Natural killer cell (primary cell): ENCODE results near the gene RPL23. TPM values are rescaled to one million over a fixed set of nuclear protein-coding genes. Genes with fewer than 3 reads are reported as not detected.

ENCODE experiments used
- ATAC-seq, 3 donors: fragments of 150-1000 bp in 2 of 3; fragments of 200-7000 bp in 1 of 3; cut with Tn5 transposase; 1 replicate in 1 of 3; 2 replicates in 2 of 3; pipeline ENCODE4 v1.10.0; 2021; ENCODE audit warnings: mild to moderate bottlenecking in 2 of 3, moderate library complexity in 2 of 3
- DNase-seq, 2 donors: peaks; one replicate each; pipeline versions ENCODE4 v3.0.0 to v3.0.0-alpha.2; 2013 to 2021; ENCODE audit warnings: mixed read lengths in 1 of 2
- H3K27ac ChIP-seq: one replicate; pipeline ENCODE4 v1.5.1; 2013; ENCODE audit warnings: mild to moderate bottlenecking, low read length
- H3K27me3 ChIP-seq: one replicate; pipeline ENCODE4 v1.6.1; 2013; ENCODE audit warnings: low read length; ENCODE audit not compliant: control insufficient read depth, insufficient read depth
- H3K36me3 ChIP-seq: one replicate; pipeline ENCODE4 v1.6.1; 2013; ENCODE audit warnings: low read length; ENCODE audit not compliant: control insufficient read depth, insufficient read depth
- H3K4me1 ChIP-seq: one replicate; pipeline ENCODE4 v1.6.1; 2013; ENCODE audit warnings: low read length; ENCODE audit not compliant: control insufficient read depth, insufficient read depth
- H3K4me3 ChIP-seq: one replicate; pipeline ENCODE4 v1.5.1; 2013; ENCODE audit warnings: low read length
- H3K9me3 ChIP-seq: one replicate; pipeline ENCODE4 v1.6.1; 2013; ENCODE audit warnings: low read length; ENCODE audit not compliant: control insufficient read depth, insufficient read depth
- H3K27ac Mint-ChIP-seq, 2 donors: one replicate each; pipeline ENCODE4 v1.8.0; 2022; ENCODE audit warnings: mild to moderate bottlenecking in 2 of 2, mixed read lengths in 2 of 2, moderate library complexity in 1 of 2
- H3K27me3 Mint-ChIP-seq, 2 donors: one replicate each; pipeline ENCODE4 v1.8.0; 2022; ENCODE audit warnings: low read depth in 2 of 2, mixed read lengths in 2 of 2
- H3K36me3 Mint-ChIP-seq: one replicate; pipeline ENCODE4 v1.8.0; 2022; ENCODE audit warnings: mixed read lengths
- H3K4me1 Mint-ChIP-seq, 2 donors: one replicate each; pipeline ENCODE4 v1.8.0; 2022; ENCODE audit warnings: mixed read lengths in 2 of 2
- H3K4me3 Mint-ChIP-seq: one replicate; pipeline ENCODE4 v1.8.0; 2022; ENCODE audit warnings: mild to moderate bottlenecking, moderate library complexity, mixed read lengths
- H3K9me3 Mint-ChIP-seq, 2 donors: one replicate each; pipeline ENCODE4 v1.8.0; 2022; ENCODE audit warnings: mixed read lengths in 2 of 2
- WGBS: methylation state at CpG from one replicate; pipeline ENCODE4 v1.1.7; 2013; ENCODE audit warnings: missing lambda C conversion rate; ENCODE audit not compliant: insufficient coverage; 5-methylcytosine and 5-hydroxymethylcytosine counted together
- intact Hi-C: fragments of 100-400 bp; cut with micrococcal nuclease; formaldehyde crosslinking; loops from one replicate; pipeline ENCODE4 v1.14.2; 2022
- total RNA-seq, 4 donors: library from RNA; stranded (reverse); fragments of 120-200 nt in 1 of 4; gene quantifications; one replicate each; pipeline versions ENCODE4 v1.2.3 to v1.2.4, GENCODE V29; 2013 to 2022
- TF ChIP-seq, protein P1 (sequence below): fragments of 200-600 bp; IDR thresholded peaks from one replicate; pipeline ENCODE4 v1.8.0; 2022; ENCODE audit warnings: antibody characterized with exemption

RPL23 gene
- total RNA-seq, 3 donors from 2014 or later (not counting 1 experiment from before 2014, with no cell fraction given), result 752 to 934 (median 923) TPM

DNA sequence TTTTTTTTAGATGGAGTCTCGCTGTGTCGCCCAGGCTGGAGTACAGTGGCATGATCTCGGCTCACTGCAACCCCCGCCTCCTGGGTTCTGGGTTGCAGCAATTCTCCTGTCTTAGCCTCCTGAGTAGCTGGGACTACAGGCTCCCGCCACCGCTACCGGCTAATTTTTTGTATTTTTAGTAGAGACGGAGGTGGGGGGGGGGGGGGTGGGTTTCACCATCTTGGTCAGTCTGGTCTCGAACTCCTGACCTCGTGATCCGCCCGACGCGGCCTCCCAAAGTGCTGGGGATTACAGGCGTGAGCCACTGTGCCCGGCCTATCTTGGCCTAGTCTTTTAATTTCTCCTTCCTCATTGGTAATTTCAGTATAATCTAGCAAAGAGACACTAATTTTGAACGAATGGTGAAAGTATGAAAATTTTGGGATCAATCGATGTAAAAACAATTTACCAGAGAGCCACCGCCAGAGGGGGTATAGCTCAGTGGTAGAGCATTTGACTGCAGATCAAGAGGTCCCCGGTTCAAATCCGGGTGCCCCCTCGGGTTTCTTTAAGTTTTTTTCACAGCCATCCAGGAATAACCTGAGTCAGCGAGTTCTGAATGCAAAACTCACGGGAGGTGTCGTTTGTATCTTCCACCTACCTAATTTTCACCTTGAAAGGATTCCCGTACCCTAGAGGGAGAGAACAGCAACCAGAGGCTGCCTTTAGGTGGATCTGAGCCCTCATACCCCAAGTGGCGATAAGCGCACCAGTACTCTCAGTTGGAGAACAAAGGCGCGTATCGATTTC is 13.9 kb upstream of the RPL23 start:
- TF ChIP-seq, protein P1, sequence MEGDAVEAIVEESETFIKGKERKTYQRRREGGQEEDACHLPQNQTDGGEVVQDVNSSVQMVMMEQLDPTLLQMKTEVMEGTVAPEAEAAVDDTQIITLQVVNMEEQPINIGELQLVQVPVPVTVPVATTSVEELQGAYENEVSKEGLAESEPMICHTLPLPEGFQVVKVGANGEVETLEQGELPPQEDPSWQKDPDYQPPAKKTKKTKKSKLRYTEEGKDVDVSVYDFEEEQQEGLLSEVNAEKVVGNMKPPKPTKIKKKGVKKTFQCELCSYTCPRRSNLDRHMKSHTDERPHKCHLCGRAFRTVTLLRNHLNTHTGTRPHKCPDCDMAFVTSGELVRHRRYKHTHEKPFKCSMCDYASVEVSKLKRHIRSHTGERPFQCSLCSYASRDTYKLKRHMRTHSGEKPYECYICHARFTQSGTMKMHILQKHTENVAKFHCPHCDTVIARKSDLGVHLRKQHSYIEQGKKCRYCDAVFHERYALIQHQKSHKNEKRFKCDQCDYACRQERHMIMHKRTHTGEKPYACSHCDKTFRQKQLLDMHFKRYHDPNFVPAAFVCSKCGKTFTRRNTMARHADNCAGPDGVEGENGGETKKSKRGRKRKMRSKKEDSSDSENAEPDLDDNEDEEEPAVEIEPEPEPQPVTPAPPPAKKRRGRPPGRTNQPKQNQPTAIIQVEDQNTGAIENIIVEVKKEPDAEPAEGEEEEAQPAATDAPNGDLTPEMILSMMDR, result no peak
- ATAC-seq (no peak), DNase-seq (peak in 1 of 2 donors; percentile 76)
- peak overlapping the region; percentile 100 for H3K4me3 ChIP-seq
- WGBS, result 62% methylated on average over 26 of the region's 31 CpGs
- no peaks in the 10 kb centered on the region for H3K9me3 ChIP-seq
- no peaks in the 10 kb centered on the region for H3K27me3 Mint-ChIP-seq
- H3K27me3 ChIP-seq, result no peaks in the 10 kb centered on the region
- no peaks in the 10 kb centered on the region for H3K9me3 Mint-ChIP-seq
- no peaks in the 10 kb centered on the region for H3K36me3 Mint-ChIP-seq
- H3K27ac ChIP-seq, result peak overlapping the region; percentile 88
- peaks cover 28 to 43% of the 10 kb centered on the region in 2 donors for H3K4me1 Mint-ChIP-seq
- intact Hi-C loops, result loop anchor here (10.0 kb wide), 1 partner anchor 227 kb away; no protein-coding TSS in a partner anchor
- H3K4me1 ChIP-seq, result peaks cover 32% of the 10 kb centered on the region
- no peaks in the 10 kb centered on the region for H3K36me3 ChIP-seq
- peak overlapping the region; percentile 100 for H3K4me3 Mint-ChIP-seq
- peak overlapping the region; percentile 96 to 98 for H3K27ac Mint-ChIP-seq

DNA sequence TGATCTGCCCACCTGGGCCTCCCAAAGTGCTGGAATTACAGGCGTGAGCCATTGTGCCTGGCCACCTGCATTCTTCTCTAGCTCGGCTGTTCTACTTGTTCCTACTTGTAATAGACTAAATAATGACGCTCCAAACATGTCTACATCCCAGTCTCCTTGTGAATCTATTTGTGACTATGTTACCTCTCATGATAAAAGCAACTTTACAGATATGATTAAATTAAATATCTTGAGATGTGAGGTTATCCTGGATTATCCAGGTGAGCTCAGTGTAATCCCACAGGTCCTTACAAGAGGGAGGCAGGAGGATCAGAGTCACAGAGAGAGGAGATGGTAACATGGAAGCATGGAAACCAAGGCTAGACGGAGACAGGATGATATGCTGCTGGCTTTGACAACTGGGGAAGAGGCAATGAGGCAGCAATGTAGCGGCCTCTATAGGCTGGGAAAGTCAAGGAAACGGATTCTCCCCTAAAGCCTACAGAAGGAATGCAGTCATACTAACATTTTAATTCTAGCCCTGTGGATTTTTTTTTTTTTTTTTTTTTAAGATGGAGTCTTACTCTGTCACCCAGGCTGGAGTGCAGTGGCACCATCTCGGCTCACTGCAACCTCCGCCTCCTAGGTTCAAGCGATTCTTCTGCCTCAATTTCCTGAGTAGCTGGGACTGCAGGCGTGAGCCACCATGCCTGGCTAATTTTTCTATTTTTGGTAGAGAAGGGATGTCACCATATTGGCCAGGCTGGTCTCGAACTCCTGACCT is 11.3 kb upstream of the RPL23 start:
- no peaks in the 10 kb centered on the region for H3K9me3 Mint-ChIP-seq
- TF ChIP-seq, protein P1, result no peak
- no peaks in the 10 kb centered on the region for H3K27me3 Mint-ChIP-seq
- Histone ChIP-seq H3K4me3 (no peak overlapping the region), H3K27ac (no peak overlapping the region), H3K9me3 (no peaks in the 10 kb centered on the region), H3K27me3 (no peaks in the 10 kb centered on the region), H3K36me3 (no peaks in the 10 kb centered on the region), H3K4me1 (peaks cover 18% of the 10 kb centered on the region)
- no peak overlapping the region for H3K27ac Mint-ChIP-seq
- H3K36me3 Mint-ChIP-seq, result no peaks in the 10 kb centered on the region
- H3K4me3 Mint-ChIP-seq, result no peak overlapping the region
- WGBS, result 79% methylated on average over 10 of the region's 11 CpGs
- H3K4me1 Mint-ChIP-seq, result peaks cover 15 to 23% of the 10 kb centered on the region in 2 donors
- intact Hi-C loops, result loop anchor here (10.0 kb wide), 1 partner anchor 230 kb away; no protein-coding TSS in a partner anchor
- DNase-seq (no peak), ATAC-seq (no peak)

DNA sequence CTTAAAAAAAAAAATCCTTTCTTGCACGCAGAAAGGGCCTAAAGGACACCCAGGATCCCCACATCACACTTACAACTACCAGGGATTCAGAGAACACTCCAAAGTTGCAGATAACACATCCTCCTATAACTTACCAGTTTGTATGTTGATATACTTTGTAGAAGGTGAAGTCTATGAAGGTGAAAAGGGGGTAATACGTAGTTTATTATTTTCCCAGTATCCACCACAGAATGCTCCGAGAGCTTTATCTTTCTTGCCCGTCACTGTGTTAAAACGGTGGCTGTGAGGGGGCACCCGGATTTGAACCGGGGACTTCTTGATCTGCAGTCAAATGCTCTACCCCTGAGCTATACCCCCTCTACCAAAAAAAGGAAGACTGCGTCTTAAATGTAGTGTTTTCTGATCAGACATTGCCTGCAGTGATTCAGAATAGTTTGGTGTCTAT is 7.9 kb upstream of the RPL23 start:
- TF ChIP-seq, protein P1, result no peak
- no peaks in the 10 kb centered on the region for H3K27me3 Mint-ChIP-seq
- H3K9me3 Mint-ChIP-seq, result no peaks in the 10 kb centered on the region
- ATAC-seq (no peak), DNase-seq (no peak)
- no peaks in the 10 kb centered on the region for H3K27me3 ChIP-seq
- H3K4me1 ChIP-seq, result no peaks in the 10 kb centered on the region
- no peak overlapping the region for H3K4me3 ChIP-seq
- H3K4me3 Mint-ChIP-seq, result peak overlapping the region; percentile 21
- H3K36me3 Mint-ChIP-seq, result no peaks in the 10 kb centered on the region
- no peaks in the 10 kb centered on the region for H3K4me1 Mint-ChIP-seq
- no peak overlapping the region for H3K27ac Mint-ChIP-seq
- no peak overlapping the region for H3K27ac ChIP-seq
- H3K36me3 ChIP-seq, result no peaks in the 10 kb centered on the region
- intact Hi-C loops, result loop anchor here (10.0 kb wide), 1 partner anchor 233 kb away; no protein-coding TSS in a partner anchor
- H3K9me3 ChIP-seq, result no peaks in the 10 kb centered on the region
- WGBS, result 44% methylated on average over 7 of the region's 8 CpGs
